ENCODE measurements around the gene RAP1GAP2. TPM values are rescaled to one million over a fixed set of nuclear protein-coding genes. Genes with fewer than 3 reads are reported as not detected.

The RAP1GAP2 gene
- total RNA-seq, 6 donors from 2014 or later: 6.3 to 19.4 (median 13.6) TPM

DNA sequence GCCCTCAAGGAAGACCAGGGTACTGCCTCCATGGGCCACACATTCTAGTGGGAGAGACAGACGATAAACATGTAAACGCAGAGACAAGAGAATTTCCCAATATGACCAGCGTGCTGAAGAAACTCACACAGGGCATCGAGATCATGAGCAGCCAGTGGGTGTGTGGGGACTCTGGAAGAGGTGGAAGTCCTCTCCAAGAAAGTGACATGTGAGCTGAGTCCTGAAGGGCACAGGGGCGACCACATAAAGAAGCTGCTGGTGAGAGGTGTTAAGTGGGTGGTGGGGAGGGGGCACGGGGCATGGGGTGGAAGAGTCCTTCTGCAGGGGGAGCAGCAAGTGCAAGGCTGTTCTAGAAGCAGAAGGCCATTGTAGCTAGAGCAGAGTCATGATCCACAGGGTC, 21.0 kb upstream of the RAP1GAP2 start:
- TF ChIP-seq EP300 (IDR thresholded peaks at IDR 0.05): no peak
- TF ChIP-seq, protein P1, sequence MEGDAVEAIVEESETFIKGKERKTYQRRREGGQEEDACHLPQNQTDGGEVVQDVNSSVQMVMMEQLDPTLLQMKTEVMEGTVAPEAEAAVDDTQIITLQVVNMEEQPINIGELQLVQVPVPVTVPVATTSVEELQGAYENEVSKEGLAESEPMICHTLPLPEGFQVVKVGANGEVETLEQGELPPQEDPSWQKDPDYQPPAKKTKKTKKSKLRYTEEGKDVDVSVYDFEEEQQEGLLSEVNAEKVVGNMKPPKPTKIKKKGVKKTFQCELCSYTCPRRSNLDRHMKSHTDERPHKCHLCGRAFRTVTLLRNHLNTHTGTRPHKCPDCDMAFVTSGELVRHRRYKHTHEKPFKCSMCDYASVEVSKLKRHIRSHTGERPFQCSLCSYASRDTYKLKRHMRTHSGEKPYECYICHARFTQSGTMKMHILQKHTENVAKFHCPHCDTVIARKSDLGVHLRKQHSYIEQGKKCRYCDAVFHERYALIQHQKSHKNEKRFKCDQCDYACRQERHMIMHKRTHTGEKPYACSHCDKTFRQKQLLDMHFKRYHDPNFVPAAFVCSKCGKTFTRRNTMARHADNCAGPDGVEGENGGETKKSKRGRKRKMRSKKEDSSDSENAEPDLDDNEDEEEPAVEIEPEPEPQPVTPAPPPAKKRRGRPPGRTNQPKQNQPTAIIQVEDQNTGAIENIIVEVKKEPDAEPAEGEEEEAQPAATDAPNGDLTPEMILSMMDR (IDR thresholded peaks at IDR 0.05): no peak
- no peak for TF ChIP-seq POLR2AphosphoS5 (IDR thresholded peaks at IDR 0.05)
- TF ChIP-seq POLR2A (IDR thresholded peaks at IDR 0.05): no peak
- Histone ChIP-seq H3K27ac (no peak overlapping the region), H3K4me1 (peaks cover 4 to 14% (median 8%) of the 10 kb centered on the region in 4 donors), H3K27me3 (peaks cover 0 to 23% (median 14%) of the 10 kb centered on the region in 4 donors), H3K4me3 (no peak overlapping the region), H3K36me3 (no peaks in the 10 kb centered on the region), H3K9me3 (no peaks in the 10 kb centered on the region)
- no peak for ATAC-seq (ENCODE audit: low FRiP score in 2 of 2)
- 69 to 76% methylated on average over 6 of the region's 6 CpGs for WGBS, 2 donors
- DNase-seq: no peak

- DNase-seq (no peak), ATAC-seq (ENCODE audit: low FRiP score in 2 of 2) (no peak)
These were observed 19.5 kb upstream of the RAP1GAP2 start for GRCh38 chr17:2776589-2777241.

GRCh38 chr17:2777242-2777867, 18.9 kb upstream of the RAP1GAP2 start:
- no peak for ATAC-seq (ENCODE audit: low FRiP score in 2 of 2)
- TF ChIP-seq POLR2AphosphoS5 (IDR thresholded peaks at IDR 0.05) (no peak), POLR2A (IDR thresholded peaks at IDR 0.05) (no peak), EP300 (IDR thresholded peaks at IDR 0.05) (no peak)
- TF ChIP-seq, protein P1 (IDR thresholded peaks at IDR 0.05): no peak
- H3K4me1 ChIP-seq: peaks cover 4 to 14% (median 8%) of the 10 kb centered on the region in 4 donors

More at GRCh38 chr17:2776589-2777241, 19.5 kb upstream of the RAP1GAP2 start:
- WGBS, 2 donors: 2% methylated on average over 52 of the region's 80 CpGs; no CpG with 5 or more reads in 1 of the 2 donors
- Histone ChIP-seq H3K4me3 (peak overlapping the region in 1 of 4 donors; percentile 24), H3K4me1 (peaks cover 4 to 14% (median 8%) of the 10 kb centered on the region in 4 donors), H3K27ac (no peak overlapping the region), H3K36me3 (no peaks in the 10 kb centered on the region), H3K27me3 (peaks cover 0 to 23% (median 14%) of the 10 kb centered on the region in 4 donors), H3K9me3 (no peaks in the 10 kb centered on the region)
- TF ChIP-seq EP300 (IDR thresholded peaks at IDR 0.05) (no peak), POLR2AphosphoS5 (IDR thresholded peaks at IDR 0.05) (no peak)
- TF ChIP-seq, protein P1 (IDR thresholded peaks at IDR 0.05): no peak

GRCh38 chr17:2778489-2778888, 17.7 kb upstream of the RAP1GAP2 start:
- Histone ChIP-seq H3K36me3 (no peaks in the 10 kb centered on the region), H3K27me3 (peaks cover 0 to 23% (median 14%) of the 10 kb centered on the region in 4 donors), H3K27ac (no peak overlapping the region), H3K9me3 (no peaks in the 10 kb centered on the region), H3K4me1 (peaks cover 4 to 14% (median 8%) of the 10 kb centered on the region in 4 donors), H3K4me3 (no peak overlapping the region)
- DNase-seq (no peak), ATAC-seq (ENCODE audit: low FRiP score in 2 of 2) (no peak)
- 71 to 79% methylated on average over 6 of the region's 6 CpGs for WGBS, 2 donors
- TF ChIP-seq, protein P1 (IDR thresholded peaks at IDR 0.05): no peak
- TF ChIP-seq POLR2AphosphoS5 (IDR thresholded peaks at IDR 0.05): no peak
- no peak for TF ChIP-seq POLR2A (IDR thresholded peaks at IDR 0.05)
- TF ChIP-seq EP300 (IDR thresholded peaks at IDR 0.05): no peak

More at GRCh38 chr17:2777242-2777867, 18.9 kb upstream of the RAP1GAP2 start:
- Histone ChIP-seq H3K27me3 (peaks cover 0 to 23% (median 14%) of the 10 kb centered on the region in 4 donors), H3K9me3 (no peaks in the 10 kb centered on the region), H3K4me3 (peak overlapping the region in 1 of 4 donors; percentile 24), H3K36me3 (no peaks in the 10 kb centered on the region), H3K27ac (no peak overlapping the region)
- no peak for DNase-seq
- 28 to 30% methylated on average over 6 to 11 of the region's 11 CpGs for WGBS, 2 donors
